GM19351 (cell line): ENCODE measurements around the gene ORC5.
"Not testable (repeated sequence)": the region's sequence is repeated elsewhere in the genome, so short reads cannot be mapped to it uniquely, and the experiment has no call there.

Source experiments
- ATAC-seq: cut with Tn5 transposase; IDR thresholded peaks from one replicate; pipeline ENCODE4 v1.9.1; 2021; ENCODE audit warnings: mild to moderate bottlenecking, moderate library complexity; ENCODE audit not compliant: unreplicated experiment

ORC5 gene

GRCh38 chr7:104207731-104208420 lies at the start of gene ORC5:
TSS of gene ORC5 (minus strand) at chr7:104208013. CDS start at chr7:104207904, 109 bp downstream.
- peak; percentile 99 for ATAC-seq

- ATAC-seq, result no peak
Measured at GRCh38 chr7:104255616-104256015, 47.8 kb upstream of the ORC5 start.

- ATAC-seq, result no peak
Measured at GRCh38 chr7:104255194-104255593, 47.4 kb upstream of the ORC5 start.

- no peak for ATAC-seq
Measured at GRCh38 chr7:104254696-104255095, 46.9 kb upstream of the ORC5 start.

GRCh38 chr7:104252409-104253134 lies 44.8 kb upstream of the ORC5 start:
- ATAC-seq, result no peak

- ATAC-seq, result no peak
Measured at GRCh38 chr7:104242638-104243037, 34.8 kb upstream of the ORC5 start.

- no peak for ATAC-seq
Measured at GRCh38 chr7:104241538-104242209, 33.9 kb upstream of the ORC5 start.

GRCh38 chr7:104241135-104241534 lies 33.3 kb upstream of the ORC5 start:
- no peak for ATAC-seq

- no peak for ATAC-seq
Measured at GRCh38 chr7:104240401-104240800, 32.6 kb upstream of the ORC5 start.

- ATAC-seq, result not testable (repeated sequence)
Measured at GRCh38 chr7:104234990-104235389, 27.2 kb upstream of the ORC5 start.

GRCh38 chr7:104231054-104232046 lies 23.5 kb upstream of the ORC5 start:
- ATAC-seq, result peak; percentile 100

- no peak for ATAC-seq
Measured at GRCh38 chr7:104230606-104231005, 22.8 kb upstream of the ORC5 start.

- no peak for ATAC-seq
Measured at GRCh38 chr7:104228442-104228841, 20.6 kb upstream of the ORC5 start.

GRCh38 chr7:104225451-104225850 lies 17.6 kb upstream of the ORC5 start:
- no peak for ATAC-seq

- ATAC-seq, result no peak
Measured at GRCh38 chr7:104217620-104218019, 9.8 kb upstream of the ORC5 start.

GRCh38 chr7:104209063-104209462 lies 1.2 kb upstream of the ORC5 start:
- no peak for ATAC-seq

GRCh38 chr7:104208421-104208780 lies 588 bp upstream of the ORC5 start:
- no peak for ATAC-seq

GRCh38 chr7:104207348-104207730 lies 474 bp downstream of the ORC5 start:
- peak; percentile 31 for ATAC-seq

- ATAC-seq, result no peak
Measured at GRCh38 chr7:104206841-104207240, 972 bp downstream of the ORC5 start.

GRCh38 chr7:104198673-104199278 lies 9.0 kb downstream of the ORC5 start:
- ATAC-seq, result no peak
